ENCODE measurements around the gene ZDHHC21. TPM values are rescaled to one million over a fixed set of nuclear protein-coding genes. Genes with fewer than 3 reads are reported as not detected.

ZDHHC21 gene
- total RNA-seq, 1 donor from 2014 or later, result 22.5 TPM

DNA sequence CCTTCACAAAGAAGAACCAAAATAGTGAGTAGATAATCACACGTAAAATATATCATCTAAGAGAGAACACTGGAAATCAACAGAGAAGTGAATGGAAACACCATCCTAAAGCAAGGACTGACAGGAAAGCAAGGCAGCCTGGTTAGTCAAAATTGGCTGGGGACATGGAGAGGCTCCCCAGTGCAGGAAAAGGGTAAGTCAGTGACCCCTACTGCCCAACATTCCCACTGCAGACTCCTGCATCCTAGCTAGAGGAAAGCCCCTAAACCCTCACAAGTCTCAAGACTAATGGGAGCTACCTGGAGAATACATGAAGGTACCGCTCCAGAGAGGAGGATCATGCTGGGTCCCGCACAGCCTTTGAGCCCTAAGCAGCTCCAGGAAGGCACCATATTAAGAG, 60.1 kb downstream of the ZDHHC21 start:
- no peaks in the 10 kb centered on the region for H3F3A ChIP-seq (ENCODE audit: low read depth)
- H3K36me3 Mint-ChIP-seq, result peaks cover 32% of the 10 kb centered on the region
- peaks cover 10% of the 10 kb centered on the region for H3K9me3 Mint-ChIP-seq
- H3K4me1 ChIP-seq, result no peaks in the 10 kb centered on the region
- no peak overlapping the region for H3K4me3 ChIP-seq
- no peaks in the 10 kb centered on the region for H3K4me1 Mint-ChIP-seq
- H3K4me2 ChIP-seq, result no peak overlapping the region
- no peak overlapping the region for H3K27ac Mint-ChIP-seq
- no peaks in the 10 kb centered on the region for H3K36me3 ChIP-seq
- TF ChIP-seq, protein P1, sequence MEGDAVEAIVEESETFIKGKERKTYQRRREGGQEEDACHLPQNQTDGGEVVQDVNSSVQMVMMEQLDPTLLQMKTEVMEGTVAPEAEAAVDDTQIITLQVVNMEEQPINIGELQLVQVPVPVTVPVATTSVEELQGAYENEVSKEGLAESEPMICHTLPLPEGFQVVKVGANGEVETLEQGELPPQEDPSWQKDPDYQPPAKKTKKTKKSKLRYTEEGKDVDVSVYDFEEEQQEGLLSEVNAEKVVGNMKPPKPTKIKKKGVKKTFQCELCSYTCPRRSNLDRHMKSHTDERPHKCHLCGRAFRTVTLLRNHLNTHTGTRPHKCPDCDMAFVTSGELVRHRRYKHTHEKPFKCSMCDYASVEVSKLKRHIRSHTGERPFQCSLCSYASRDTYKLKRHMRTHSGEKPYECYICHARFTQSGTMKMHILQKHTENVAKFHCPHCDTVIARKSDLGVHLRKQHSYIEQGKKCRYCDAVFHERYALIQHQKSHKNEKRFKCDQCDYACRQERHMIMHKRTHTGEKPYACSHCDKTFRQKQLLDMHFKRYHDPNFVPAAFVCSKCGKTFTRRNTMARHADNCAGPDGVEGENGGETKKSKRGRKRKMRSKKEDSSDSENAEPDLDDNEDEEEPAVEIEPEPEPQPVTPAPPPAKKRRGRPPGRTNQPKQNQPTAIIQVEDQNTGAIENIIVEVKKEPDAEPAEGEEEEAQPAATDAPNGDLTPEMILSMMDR (IDR thresholded peaks at IDR 0.05), result peak; percentile 3
- TF ChIP-seq EZH2phosphoT487 (IDR thresholded peaks at IDR 0.05) (no peak), EZH2 (IDR thresholded peaks at IDR 0.05) (no peak)
- H4K20me1 ChIP-seq (ENCODE audit: low read depth), result no peaks in the 10 kb centered on the region
- H3K9ac ChIP-seq, result no peak overlapping the region
- no peaks in the 10 kb centered on the region for H3K27me3 ChIP-seq
- DNase-seq (ENCODE audit: low spot score), result peak; percentile 2
- no peaks in the 10 kb centered on the region for H3K9me3 ChIP-seq (ENCODE audit: low read depth)
- no peak overlapping the region for H3K27ac ChIP-seq
- H2AFZ ChIP-seq (replicated peaks), result no peak overlapping the region
- peaks cover 4% of the 10 kb centered on the region for H3K79me2 ChIP-seq (ENCODE audit: low read depth)
- H3K27me3 Mint-ChIP-seq (ENCODE audit: insufficient read depth, low read depth), result no peaks in the 10 kb centered on the region
- no peak overlapping the region for H3K4me3 Mint-ChIP-seq

DNA sequence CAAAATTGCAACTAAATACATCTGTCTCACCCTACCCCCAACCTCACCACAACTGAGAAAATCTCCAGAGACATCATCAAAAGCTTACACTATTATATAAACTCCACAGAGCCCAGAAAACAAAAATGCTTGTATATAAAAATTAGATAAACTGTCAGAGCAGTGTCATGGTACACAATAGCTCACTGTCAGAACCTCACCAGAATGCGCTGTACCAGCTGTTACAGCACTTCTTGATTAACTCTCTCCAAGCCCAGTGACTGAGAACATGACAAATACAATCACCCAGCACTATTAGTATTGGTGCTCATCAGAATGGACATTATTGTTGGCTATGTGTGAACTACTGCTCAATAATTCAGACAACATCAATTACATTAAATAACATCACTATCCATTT, 65.7 kb downstream of the ZDHHC21 start:
- H3K36me3 Mint-ChIP-seq, result peaks cover 19% of the 10 kb centered on the region
- no peaks in the 10 kb centered on the region for H3K4me1 ChIP-seq
- no peak overlapping the region for H2AFZ ChIP-seq (replicated peaks)
- no peak for DNase-seq (ENCODE audit: low spot score)
- no peaks in the 10 kb centered on the region for H4K20me1 ChIP-seq (ENCODE audit: low read depth)
- H3K27ac ChIP-seq, result no peak overlapping the region
- H3K79me2 ChIP-seq (ENCODE audit: low read depth), result no peaks in the 10 kb centered on the region
- no peak overlapping the region for H3K4me3 ChIP-seq
- H3K4me3 Mint-ChIP-seq, result no peak overlapping the region
- TF ChIP-seq EZH2 (IDR thresholded peaks at IDR 0.05) (no peak), EZH2phosphoT487 (IDR thresholded peaks at IDR 0.05) (no peak)
- TF ChIP-seq, protein P1 (IDR thresholded peaks at IDR 0.05), result no peak
- no peaks in the 10 kb centered on the region for H3K27me3 ChIP-seq
- H3K4me1 Mint-ChIP-seq, result no peaks in the 10 kb centered on the region
- no peaks in the 10 kb centered on the region for H3K9me3 ChIP-seq (ENCODE audit: low read depth)
- peaks cover 7% of the 10 kb centered on the region for H3K9me3 Mint-ChIP-seq
- H3K27me3 Mint-ChIP-seq (ENCODE audit: insufficient read depth, low read depth), result no peaks in the 10 kb centered on the region
- H3K4me2 ChIP-seq, result no peak overlapping the region
- H3K27ac Mint-ChIP-seq, result no peak overlapping the region
- no peaks in the 10 kb centered on the region for H3K36me3 ChIP-seq
- no peak overlapping the region for H3K9ac ChIP-seq
- H3F3A ChIP-seq (ENCODE audit: low read depth), result no peaks in the 10 kb centered on the region

DNA sequence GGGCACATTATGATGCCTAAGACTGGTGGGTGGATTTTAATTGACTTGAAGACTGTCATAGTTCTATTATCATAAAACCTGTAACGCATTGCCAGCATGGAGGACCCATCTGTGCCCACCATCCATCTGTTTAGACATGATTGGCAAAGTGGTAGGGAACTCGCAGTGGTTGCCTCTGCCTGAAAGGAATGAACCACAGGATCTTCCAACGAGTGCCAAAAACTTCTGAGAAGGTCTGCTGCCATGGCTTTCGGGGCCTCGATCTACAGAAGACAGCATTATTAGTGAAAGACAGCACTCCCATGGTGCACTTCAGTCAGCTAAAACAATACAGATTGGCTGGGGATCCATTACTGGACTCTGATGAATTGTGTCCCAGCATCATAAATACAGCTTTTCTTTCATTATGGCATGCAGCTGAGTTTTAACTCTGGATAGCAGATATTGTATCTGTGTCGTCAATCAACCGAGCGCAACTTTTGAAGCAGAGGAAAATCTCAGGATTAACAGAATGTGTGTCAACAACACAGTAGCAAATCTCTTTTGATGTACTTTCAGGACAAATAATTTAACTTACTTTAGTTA, 74.3 kb downstream of the ZDHHC21 start:
- Mint-ChIP-seq H3K9me3 (no peaks in the 10 kb centered on the region), H3K27ac (no peak overlapping the region), H3K27me3 (ENCODE audit: insufficient read depth, low read depth) (no peaks in the 10 kb centered on the region), H3K4me1 (no peaks in the 10 kb centered on the region), H3K36me3 (no peaks in the 10 kb centered on the region), H3K4me3 (no peak overlapping the region)
- no peak overlapping the region for H3K27ac ChIP-seq
- no peaks in the 10 kb centered on the region for H3K9me3 ChIP-seq (ENCODE audit: low read depth)
- TF ChIP-seq EZH2 (IDR thresholded peaks at IDR 0.05), result no peak
- TF ChIP-seq EZH2phosphoT487 (IDR thresholded peaks at IDR 0.05), result no peak
- no peak overlapping the region for H2AFZ ChIP-seq (replicated peaks)
- H4K20me1 ChIP-seq (ENCODE audit: low read depth), result no peaks in the 10 kb centered on the region
- H3F3A ChIP-seq (ENCODE audit: low read depth), result peaks cover 7% of the 10 kb centered on the region
- no peak overlapping the region for H3K9ac ChIP-seq
- H3K27me3 ChIP-seq, result no peaks in the 10 kb centered on the region
- DNase-seq (ENCODE audit: low spot score), result no peak
- H3K4me2 ChIP-seq, result no peak overlapping the region
- H3K4me1 ChIP-seq, result no peaks in the 10 kb centered on the region
- H3K79me2 ChIP-seq (ENCODE audit: low read depth), result no peaks in the 10 kb centered on the region
- H3K4me3 ChIP-seq, result no peak overlapping the region
- no peaks in the 10 kb centered on the region for H3K36me3 ChIP-seq

DNA sequence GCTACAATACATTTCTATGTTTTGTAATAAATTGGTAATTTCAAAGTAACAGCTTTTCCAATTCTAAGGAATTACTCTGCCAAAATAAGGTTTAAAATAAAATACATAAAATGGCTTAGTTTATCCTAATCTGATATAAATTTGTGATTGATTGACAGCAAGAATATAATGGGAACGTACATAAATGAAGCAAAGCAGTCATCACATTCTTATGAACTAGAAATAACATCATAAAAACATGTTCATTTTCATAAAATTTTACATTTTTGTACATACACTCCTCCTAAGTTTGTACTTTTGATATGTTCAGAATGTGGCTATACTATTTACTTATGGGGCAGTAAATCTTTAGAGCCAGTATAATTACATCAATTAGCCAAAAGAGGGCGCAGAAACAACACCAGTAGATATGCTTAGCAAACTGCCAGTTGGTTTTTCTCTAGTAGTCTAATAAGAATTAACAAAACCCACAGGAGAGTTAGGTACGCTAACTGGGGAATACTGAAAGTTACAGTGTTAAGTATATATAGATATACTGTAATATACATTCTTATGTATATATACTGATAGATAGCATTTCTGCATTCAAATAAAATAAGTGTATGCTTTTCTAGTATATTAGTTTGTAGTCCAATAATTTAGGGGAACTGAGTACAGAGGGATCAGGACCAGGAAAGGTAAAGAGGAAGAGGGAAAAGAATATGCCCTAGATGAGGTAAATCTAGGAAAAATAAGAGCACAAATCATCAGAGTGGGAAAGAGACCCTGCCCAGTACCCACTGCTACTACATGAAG, 76.8 kb downstream of the ZDHHC21 start:
- Histone ChIP-seq H3K9ac (no peak overlapping the region), H3K27me3 (no peaks in the 10 kb centered on the region), H3K36me3 (no peaks in the 10 kb centered on the region), H3K4me1 (no peaks in the 10 kb centered on the region), H4K20me1 (ENCODE audit: low read depth) (no peaks in the 10 kb centered on the region), H2AFZ (replicated peaks) (no peak overlapping the region), H3K4me3 (no peak overlapping the region), H3K9me3 (ENCODE audit: low read depth) (no peaks in the 10 kb centered on the region), H3K79me2 (ENCODE audit: low read depth) (no peaks in the 10 kb centered on the region), H3F3A (ENCODE audit: low read depth) (peaks cover 7% of the 10 kb centered on the region), H3K4me2 (no peak overlapping the region), H3K27ac (no peak overlapping the region)
- no peak overlapping the region for H3K27ac Mint-ChIP-seq
- H3K36me3 Mint-ChIP-seq, result no peaks in the 10 kb centered on the region
- no peak overlapping the region for H3K4me3 Mint-ChIP-seq
- H3K9me3 Mint-ChIP-seq, result no peaks in the 10 kb centered on the region
- no peaks in the 10 kb centered on the region for H3K27me3 Mint-ChIP-seq (ENCODE audit: insufficient read depth, low read depth)
- peak; percentile 70 for DNase-seq (ENCODE audit: low spot score)
- H3K4me1 Mint-ChIP-seq, result no peaks in the 10 kb centered on the region
- TF ChIP-seq EZH2 (IDR thresholded peaks at IDR 0.05), result no peak
- no peak for TF ChIP-seq EZH2phosphoT487 (IDR thresholded peaks at IDR 0.05)
- TF ChIP-seq, protein P1 (IDR thresholded peaks at IDR 0.05), result peak; percentile 79
